Amniotic stem cell (primary cell): ENCODE results near the gene PIK3R1.

Experiments used
- DNase-seq: peaks from one replicate; lab custom pipeline; 2025; lab: John Stamatoyannopoulos, UW

The PIK3R1 gene

GRCh38 chr5:68331192-68332079 lies 115.9 kb downstream of the PIK3R1 start:
- DNase-seq: no peak

GRCh38 chr5:68332080-68332451 lies 116.5 kb downstream of the PIK3R1 start:
- DNase-seq: no peak

GRCh38 chr5:68332556-68332955 lies 117.0 kb downstream of the PIK3R1 start:
- DNase-seq: no peak

GRCh38 chr5:68333649-68334552 lies 118.3 kb downstream of the PIK3R1 start:
- DNase-seq: peak; percentile 31

GRCh38 chr5:68334553-68334886 lies 119.0 kb downstream of the PIK3R1 start:
- DNase-seq: no peak

GRCh38 chr5:68335075-68335474 lies 119.5 kb downstream of the PIK3R1 start:
- DNase-seq: no peak

- DNase-seq: no peak
Observed at GRCh38 chr5:68336200-68336599, 120.6 kb downstream of the PIK3R1 start.

- DNase-seq: no peak
Observed at GRCh38 chr5:68337235-68337634, 121.7 kb downstream of the PIK3R1 start.

GRCh38 chr5:68339921-68340321 lies 124.4 kb downstream of the PIK3R1 start:
- DNase-seq: no peak

- DNase-seq: no peak
Observed at GRCh38 chr5:68341006-68341405, 125.5 kb downstream of the PIK3R1 start.

- no peak for DNase-seq
Observed at GRCh38 chr5:68342693-68343092, 127.1 kb downstream of the PIK3R1 start.

GRCh38 chr5:68343421-68343826 lies 127.9 kb downstream of the PIK3R1 start:
- DNase-seq: peak; percentile 67

GRCh38 chr5:68344447-68345111 lies 129.0 kb downstream of the PIK3R1 start:
- peak; percentile 18 for DNase-seq

GRCh38 chr5:68345171-68345570 lies 129.6 kb downstream of the PIK3R1 start:
- DNase-seq: no peak

- no peak for DNase-seq
Observed at GRCh38 chr5:68345582-68345981, 130.0 kb downstream of the PIK3R1 start.

- DNase-seq: no peak
Observed at GRCh38 chr5:68347536-68347935, 132.0 kb downstream of the PIK3R1 start.

GRCh38 chr5:68348447-68349222 lies 133.1 kb downstream of the PIK3R1 start:
- DNase-seq: no peak

GRCh38 chr5:68350176-68350575 lies 134.6 kb downstream of the PIK3R1 start:
- DNase-seq: no peak
